C4-2B (cell line): ENCODE results near the gene EIF4E.

Experiments
- ZFX ChIP-seq: fragments of 450-650 bp; IDR thresholded peaks from 2 replicates; pipeline ENCODE4 v1.6.1; 2017
- TF ChIP-seq, protein P1 (sequence below): fragments of 450-650 bp; conservative IDR thresholded peaks from 2 replicates; pipeline ENCODE4 v1.5.1; 2017; ENCODE audit warnings: mild to moderate bottlenecking

DNA sequence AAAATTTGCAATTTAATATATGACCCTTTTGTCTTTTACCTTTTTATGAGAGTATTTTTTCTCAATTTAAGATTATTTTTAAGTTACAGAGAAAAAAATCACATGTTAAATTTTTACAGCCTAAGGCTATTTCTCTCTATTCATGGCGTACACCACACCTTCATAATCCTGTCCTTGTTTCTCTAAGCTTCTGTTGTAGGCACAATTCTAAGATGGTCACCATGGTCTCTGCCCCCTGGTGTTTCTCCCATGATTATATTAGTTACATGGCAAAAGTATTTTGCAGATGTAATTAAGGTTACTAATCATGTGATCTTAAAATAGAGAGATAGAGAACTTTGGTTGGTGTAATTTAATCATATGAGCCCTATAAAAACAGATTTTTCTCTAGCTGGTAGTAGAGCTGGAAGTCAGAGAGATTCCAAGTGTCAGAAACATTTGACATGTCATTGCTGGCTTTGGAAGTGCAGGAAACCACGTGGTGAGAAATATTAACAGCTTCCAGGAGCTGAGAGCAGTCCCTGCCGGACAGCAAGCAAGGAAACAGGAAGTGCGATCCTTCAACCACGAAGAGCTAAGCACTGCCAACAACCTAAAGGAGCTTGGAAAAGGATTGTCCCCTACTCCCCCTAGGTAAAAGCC lies 89.8 kb downstream of the EIF4E start:
- TF ChIP-seq, protein P1, sequence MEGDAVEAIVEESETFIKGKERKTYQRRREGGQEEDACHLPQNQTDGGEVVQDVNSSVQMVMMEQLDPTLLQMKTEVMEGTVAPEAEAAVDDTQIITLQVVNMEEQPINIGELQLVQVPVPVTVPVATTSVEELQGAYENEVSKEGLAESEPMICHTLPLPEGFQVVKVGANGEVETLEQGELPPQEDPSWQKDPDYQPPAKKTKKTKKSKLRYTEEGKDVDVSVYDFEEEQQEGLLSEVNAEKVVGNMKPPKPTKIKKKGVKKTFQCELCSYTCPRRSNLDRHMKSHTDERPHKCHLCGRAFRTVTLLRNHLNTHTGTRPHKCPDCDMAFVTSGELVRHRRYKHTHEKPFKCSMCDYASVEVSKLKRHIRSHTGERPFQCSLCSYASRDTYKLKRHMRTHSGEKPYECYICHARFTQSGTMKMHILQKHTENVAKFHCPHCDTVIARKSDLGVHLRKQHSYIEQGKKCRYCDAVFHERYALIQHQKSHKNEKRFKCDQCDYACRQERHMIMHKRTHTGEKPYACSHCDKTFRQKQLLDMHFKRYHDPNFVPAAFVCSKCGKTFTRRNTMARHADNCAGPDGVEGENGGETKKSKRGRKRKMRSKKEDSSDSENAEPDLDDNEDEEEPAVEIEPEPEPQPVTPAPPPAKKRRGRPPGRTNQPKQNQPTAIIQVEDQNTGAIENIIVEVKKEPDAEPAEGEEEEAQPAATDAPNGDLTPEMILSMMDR = no peak
- no peak for TF ChIP-seq ZFX
